HG03066 (cell line): ENCODE measurements around the gene SPTSSA.

Source experiments
- ATAC-seq: cut with Tn5 transposase; IDR thresholded peaks from one replicate; pipeline ENCODE4 v1.9.1; 2021; ENCODE audit warnings: low read depth; ENCODE audit not compliant: unreplicated experiment

Gene SPTSSA

GRCh38 chr14:34474187-34474679, 12.2 kb upstream of the SPTSSA start:
- ATAC-seq, result no peak

- ATAC-seq, result no peak
These were observed 10.8 kb upstream of the SPTSSA start for GRCh38 chr14:34472706-34473279.

- no peak for ATAC-seq
These were observed 8.3 kb upstream of the SPTSSA start for GRCh38 chr14:34470319-34470718.

GRCh38 chr14:34466691-34467090, 4.7 kb upstream of the SPTSSA start:
- ATAC-seq, result no peak

- ATAC-seq, result no peak
These were observed 3.2 kb upstream of the SPTSSA start for GRCh38 chr14:34465069-34465859.

GRCh38 chr14:34463598-34463961, 1.5 kb upstream of the SPTSSA start:
- ATAC-seq, result no peak

DNA sequence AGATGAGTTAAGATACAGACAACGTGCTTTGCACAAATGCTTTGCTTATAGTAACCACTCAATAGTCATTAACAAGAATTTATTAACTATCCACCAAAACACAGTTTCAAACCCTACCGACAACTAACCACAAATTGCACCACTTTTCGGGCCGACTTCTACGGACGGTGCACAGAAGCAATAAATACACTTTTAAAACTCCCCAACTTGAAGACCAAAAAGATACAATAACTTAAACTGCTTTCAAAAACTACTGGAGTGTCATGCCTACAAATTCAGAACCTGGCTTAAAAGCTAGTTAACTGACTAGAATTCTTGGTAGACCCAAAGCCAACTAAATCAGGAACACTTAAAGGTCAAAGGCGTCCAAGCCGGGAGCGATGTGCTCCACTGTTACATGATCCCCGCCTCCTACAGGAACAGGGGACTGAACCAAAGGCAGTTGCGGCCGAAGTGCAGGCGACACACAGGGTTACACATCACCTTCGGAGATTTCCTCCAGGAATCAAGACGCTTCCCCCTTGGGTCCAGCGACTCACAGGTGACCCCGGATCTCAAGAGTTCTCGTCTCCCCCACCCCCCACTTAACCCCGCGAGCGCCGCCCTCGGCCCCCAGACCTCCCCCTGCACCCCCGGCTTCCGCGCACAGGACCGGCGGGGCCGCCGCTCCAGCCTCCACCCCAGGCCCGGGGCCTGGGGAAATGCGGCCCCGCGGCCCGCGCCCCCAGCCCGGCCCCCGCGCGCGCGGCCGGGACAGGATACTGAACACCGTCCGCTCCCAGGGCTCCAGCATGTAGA, 507 bp downstream of the SPTSSA start:
- ATAC-seq, result peak; percentile 46

DNA sequence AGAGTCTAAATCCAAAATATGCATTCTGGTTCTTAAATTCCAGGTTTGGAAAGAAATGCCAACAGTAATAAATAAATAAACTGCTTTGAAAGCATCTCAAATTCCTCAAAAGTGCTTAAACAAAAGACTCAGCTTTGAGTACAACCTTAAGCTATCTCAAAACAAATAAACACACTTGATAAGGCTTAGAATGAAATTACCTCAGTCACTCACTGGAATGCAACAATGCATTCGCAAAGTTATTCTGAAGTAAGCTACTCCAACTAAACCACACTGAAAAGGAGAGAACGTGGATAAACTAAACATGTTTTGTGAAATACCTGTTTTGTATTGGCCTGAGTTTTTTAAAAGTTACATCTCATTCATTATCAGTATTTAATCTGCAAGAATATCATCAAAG, 1.2 kb downstream of the SPTSSA start:
- ATAC-seq, result no peak

DNA sequence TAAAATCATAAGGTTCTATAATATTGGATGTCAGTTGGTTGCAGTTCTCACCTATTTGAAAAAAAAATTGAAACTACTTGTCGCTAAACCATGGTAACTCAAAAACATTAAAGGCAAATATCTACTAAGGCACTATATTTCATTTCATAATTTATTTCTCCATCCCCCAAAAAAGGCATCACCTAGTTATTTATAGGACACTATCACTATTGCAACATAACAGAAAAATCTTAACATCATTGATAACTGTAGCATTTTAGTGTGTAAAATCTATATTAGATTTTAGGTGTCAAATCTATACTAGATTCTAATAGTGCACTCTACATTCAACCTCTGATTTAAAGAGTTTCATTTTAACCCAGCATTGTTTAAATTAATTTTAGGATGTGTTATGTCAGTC, 1.7 kb downstream of the SPTSSA start:
- no peak for ATAC-seq

- no peak for ATAC-seq
These were observed 4.9 kb downstream of the SPTSSA start for GRCh38 chr14:34457186-34457585.

GRCh38 chr14:34453226-34453625, 8.8 kb downstream of the SPTSSA start:
- ATAC-seq, result no peak

DNA sequence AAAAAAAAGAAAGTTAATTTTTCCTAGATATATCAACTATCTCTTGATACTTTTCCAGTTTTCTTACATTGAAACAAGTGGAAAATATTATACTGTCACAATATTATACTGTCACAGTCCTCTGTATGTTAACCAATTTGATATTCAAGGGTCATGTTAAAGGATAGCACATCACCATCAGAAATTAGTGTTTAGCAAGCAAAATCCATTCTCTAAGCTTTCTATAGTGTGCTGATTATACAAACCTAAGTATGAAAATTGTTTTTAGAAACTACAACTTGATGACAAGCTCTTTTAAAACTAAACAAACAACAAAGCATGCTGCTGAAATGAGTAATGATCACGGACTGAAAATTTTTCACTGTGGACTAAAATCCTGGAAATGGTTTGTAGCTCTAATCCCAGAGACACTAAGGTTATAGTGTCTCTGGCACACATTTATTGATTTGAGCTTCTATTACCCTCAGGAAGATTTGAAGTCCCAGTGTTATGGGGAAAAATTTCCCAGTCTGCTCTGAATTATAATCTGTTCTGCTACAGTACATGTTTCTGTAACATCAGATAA, 9.7 kb downstream of the SPTSSA start:
- ATAC-seq, result no peak

- no peak for ATAC-seq
These were observed 11.1 kb downstream of the SPTSSA start for GRCh38 chr14:34450958-34451357.

GRCh38 chr14:34450542-34450915, 11.5 kb downstream of the SPTSSA start:
- no peak for ATAC-seq

- no peak for ATAC-seq
These were observed 12.1 kb downstream of the SPTSSA start for GRCh38 chr14:34449819-34450541.

GRCh38 chr14:34439090-34439489, 22.9 kb downstream of the SPTSSA start:
- no peak for ATAC-seq

DNA sequence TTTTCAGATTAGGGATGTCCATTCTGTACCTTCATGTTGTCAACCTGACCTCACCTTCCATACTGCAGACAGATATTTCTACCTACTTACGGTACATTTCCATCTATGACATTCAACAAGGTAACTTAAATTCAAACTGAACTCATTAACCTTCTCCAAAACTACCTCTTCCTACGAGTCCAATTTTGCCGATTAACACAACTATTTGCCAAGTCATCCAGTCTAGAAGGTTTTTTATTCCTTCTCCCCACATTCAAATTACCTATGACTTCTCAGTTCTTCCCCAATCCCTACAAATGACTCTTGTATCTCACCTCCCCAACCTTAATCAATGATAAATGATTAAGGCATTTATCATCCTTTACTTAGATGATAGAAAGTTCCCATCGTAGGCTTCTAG, 23.6 kb downstream of the SPTSSA start:
- ATAC-seq, result no peak

GRCh38 chr14:34437729-34438080, 24.3 kb downstream of the SPTSSA start:
- ATAC-seq, result no peak

DNA sequence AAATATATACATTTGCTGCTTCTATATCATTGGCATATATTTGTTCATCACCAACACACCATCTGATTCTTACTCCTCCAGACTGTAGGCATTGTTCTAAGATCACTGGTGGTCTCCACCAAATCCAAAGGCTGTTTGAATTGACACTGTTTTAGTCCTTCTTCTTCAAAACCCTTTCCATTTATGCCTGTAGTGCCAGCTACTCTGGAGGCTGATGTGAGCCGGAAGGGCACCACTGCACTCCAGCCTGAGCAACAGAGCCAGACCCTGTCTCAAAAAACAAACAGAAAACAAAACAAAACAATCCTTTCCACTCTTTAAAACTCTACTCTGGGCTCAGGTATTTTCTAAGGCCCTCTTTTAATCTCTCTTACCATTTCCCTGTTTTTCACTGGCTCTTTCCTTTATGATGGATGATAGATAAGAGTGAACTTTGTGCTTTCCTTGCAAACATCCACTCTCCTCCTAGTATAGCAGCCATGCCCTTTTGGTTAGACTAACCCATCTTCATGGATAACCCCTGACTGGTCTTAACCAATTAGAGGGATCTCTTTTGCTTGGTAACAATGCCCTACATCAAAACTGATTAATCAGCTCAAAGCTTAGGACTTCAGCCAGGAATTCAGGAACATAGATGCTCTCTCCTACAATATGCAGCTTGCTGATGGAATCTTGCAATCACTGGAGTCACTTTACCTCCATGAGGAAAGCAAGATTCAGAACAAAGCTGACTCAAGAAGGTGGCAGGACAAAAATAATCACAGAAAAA, 24.9 kb downstream of the SPTSSA start:
- ATAC-seq, result no peak
